OCI-LY1 (cell line): ENCODE measurements around the gene KCNJ15.
"Not testable (repeated sequence)": the region's sequence is repeated elsewhere in the genome, so short reads cannot be mapped to it uniquely, and the experiment has no call there.

ENCODE experiments used
- CTCF ChIP-seq: fragments of 200-600 bp; sonication (generic), shearing (Covaris generic); IDR thresholded peaks from 2 replicates; pipeline ENCODE4 v1.5.1; 2017; ENCODE audit warnings: mild to moderate bottlenecking, antibody characterized with exemption, low read length, moderate library complexity, mixed read lengths
- EZH2 ChIP-seq: fragments of 200-600 bp; sonication (generic), shearing (Covaris generic); IDR thresholded peaks from 2 replicates; pipeline ENCODE4 v1.8.0; 2017; ENCODE audit warnings: borderline replicate concordance, mixed run types, mild to moderate bottlenecking, antibody characterized with exemption, low read length, moderate library complexity, mixed read lengths

GRCh38 chr21:38235251-38235650, 21.5 kb upstream of the KCNJ15 start:
- not testable (repeated sequence) for TF ChIP-seq CTCF, EZH2
